ENCODE results near the gene ABCG1.
A peak's percentile ranks its signal among the peaks of the same experiment; 100 is the strongest.

ABCG1 gene

DNA sequence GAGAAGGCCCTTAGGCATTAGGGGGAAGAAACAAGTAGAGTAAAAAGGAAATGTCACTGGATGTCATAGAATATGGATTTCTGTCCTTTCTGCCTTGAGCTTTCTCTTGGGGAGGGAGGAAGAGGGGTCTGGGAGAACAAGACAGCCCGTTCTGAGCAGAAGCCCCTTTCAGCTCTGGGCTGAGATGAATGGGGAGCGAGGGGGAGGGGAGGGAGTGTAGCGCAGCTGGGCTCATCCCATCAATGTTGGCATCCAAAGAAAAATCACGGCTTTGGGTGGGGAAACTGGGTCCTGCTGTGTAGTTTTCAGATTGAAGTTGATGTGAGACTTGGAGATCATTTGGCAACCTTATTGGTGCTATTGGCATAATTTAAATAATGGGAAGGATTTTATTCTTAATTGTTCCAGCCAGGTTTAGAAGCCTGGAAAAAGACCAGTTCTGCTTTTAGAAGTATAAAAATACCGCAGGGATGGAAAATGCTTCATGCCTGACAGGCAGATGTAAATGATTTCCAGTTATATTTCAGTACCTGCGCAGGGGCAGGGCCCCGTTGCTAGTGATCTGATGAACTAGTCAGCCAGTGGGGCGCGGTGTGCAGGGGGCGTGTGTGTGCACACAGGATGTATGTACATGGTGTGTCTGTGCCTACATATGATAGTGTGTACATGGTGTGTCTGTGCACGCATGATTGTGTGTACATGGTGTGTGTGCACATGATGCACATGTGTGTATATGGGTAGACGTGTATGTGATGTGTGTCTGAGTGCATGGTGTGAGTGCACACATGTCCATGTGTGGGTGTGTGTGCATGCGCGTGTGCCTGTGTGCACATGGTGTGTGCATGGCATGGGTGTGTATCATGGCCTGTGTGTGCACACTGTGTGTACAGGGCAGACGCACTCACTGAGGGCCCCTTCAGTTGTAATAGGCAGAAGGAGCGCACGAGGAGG lies 36.0 kb downstream of the ABCG1 start:
- DNase-seq: no peak

DNA sequence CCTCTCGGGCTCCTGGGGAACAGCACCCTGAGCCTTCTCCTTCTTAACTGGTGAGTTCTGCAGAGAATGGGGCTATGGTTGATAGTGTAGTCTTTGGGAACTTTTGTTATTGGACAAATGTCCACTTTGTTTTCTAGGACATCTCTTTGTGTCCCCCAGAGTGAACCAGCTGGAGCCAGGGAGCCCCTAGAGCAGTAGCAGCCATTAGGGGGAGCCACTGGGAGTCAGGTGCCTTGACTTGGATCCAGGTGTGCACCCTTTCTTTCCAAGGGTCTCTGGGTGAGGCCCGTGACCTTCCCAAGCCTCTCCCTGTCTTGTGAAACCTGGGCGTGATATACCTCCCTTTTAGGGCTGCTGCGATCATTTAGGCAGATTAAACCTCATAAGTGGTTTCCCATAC lies 36.9 kb downstream of the ABCG1 start:
- no peak for DNase-seq

DNA sequence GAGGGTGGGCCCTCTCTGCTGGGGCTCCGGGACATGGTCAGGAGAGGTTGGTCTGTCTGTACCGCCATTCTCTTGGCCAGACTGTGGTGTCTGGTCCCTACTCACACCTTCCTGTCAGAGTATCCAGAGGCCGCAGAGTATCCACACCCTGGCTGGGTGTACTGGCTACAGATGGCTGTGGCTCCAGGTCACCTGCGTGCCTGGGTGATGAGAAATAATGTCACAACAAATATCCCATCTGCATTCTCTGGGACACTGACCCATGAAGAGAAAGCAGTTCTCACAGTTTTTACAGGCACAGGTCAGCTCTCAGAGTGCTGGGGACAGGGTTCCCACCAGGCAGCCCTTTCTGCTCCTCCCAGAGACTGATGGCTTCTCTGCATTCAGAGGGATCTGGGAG lies 37.4 kb downstream of the ABCG1 start:
- DNase-seq: no peak

DNA sequence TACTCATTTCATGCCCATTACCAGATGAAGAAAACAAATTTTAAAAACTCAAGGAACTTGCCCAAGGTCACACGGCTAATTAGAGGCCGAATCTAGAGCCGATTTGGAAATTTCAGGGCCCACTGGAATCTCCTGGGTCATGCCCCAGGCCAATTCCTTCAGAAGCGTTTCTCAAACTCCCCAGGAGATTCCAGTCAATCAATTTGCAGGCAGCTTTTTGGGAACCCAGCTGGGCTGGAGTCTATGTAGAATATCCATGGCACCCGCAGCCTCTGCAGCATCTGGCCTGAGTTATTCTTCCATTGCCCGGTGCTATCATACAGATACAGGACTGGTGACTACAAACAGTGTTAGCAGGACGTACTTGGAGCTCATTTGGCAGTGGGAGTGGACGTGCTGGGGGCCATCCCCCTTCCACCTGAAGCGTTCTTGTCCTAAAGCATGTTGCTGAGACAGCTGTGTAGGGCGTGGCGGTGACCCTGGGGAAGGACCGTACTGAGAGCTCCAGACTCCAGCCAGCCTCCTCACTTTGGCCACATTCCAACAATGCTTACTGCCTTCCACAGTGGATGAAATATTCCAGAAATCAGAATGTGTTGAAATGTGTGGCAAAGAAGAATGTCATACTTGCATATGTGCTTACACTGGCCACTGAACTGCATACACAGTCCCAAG lies 38.3 kb downstream of the ABCG1 start:
- no peak for DNase-seq

DNA sequence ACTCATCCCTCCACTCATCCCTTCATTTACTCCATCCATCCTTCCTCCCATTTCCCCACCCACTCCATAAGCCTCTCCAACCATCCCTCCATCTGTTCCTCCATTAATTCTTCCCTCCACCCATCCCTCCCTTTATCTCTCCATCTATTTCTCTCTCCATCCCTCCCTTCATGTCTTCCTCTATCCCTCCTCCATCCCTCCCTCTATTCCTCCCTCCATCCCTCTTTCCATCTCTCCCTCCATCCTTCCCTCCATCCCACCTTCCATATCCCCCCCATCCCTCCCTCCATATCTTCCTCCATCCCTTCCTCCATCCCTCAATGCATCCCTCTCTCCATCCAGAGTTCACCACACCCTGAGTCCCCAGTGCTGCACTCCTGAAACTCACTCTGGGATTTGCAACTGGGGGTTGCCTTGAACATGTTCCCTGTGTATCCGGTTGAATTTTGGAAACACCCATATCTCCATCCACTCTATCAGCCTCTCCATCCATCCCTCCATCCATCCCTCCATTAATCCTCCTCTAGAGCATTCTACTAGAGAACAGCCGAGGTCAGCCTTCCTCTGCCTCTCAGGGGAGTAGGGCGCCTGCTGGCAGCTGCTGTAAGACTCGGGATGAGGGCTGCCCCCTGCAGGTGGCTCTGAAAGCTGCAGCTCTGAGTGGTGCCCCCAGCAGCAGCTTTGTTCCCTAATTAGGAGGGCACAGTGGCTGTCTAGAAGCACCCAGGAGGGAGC lies 39.4 kb downstream of the ABCG1 start:
- peak; percentile 80 for DNase-seq

DNA sequence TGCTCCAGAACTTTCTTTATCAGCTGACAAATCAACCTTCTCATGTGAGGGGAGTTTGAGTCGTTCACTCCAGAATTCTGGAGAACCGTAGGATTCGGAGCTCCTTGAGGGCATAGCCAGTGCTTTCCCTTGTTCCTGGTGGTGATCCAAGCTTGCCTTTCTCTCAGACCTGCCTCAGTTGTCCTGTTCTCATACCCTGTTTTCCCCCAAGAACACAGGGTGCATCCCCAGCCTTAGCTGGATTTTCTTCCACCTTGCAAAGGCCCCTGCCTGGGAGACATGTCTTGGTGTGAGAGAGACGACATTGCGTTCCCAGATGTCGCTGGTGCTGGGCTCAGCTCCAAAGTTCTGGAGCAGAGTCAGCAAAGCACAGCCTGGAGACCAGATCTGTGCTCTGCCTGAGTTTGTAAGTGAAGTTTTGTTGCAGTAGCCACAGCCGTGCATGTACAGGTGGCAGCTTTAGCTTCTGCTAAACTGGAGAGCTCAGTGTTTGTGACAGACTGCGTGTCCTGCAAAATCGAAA lies 40.0 kb downstream of the ABCG1 start:
- no peak for DNase-seq

DNA sequence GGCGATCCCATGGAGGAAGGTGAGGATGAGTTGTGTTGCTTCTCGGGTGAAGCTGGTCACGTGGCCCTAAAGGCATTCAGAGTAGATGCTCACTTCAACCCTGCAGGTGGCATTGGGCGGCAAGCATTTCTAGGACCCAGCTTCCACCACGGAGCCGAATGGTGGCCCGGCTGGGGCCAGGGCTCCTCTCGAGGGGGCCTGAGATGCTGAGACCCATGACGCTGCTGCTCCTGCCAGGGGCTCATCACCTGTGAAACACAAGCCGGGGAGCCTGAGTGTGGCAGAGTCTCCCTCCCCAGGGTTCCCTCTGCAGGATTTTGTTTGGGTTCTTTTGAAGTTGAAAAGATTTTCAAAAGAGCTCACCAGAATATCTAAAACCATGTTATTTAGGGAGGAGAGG lies 41.2 kb downstream of the ABCG1 start:
- no peak for DNase-seq

DNA sequence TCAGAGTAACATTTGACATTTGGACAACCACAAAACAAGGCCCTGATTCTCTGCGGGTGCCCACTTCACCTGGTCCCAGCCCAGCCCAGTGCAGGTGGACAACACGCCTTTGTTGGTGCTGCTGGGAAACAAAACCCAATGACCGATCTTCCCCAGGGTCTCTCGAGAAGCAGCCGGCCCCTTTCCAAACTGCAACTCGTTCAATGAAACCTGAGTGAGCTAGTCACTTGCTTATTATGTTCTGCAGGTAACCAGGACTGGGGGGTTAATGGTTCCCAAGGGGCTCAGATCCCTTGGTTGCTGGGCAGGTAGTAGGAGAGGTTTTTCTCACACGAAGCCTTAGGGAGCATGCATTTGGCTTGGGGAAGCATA lies 42.9 kb downstream of the ABCG1 start:
- DNase-seq: no peak

DNA sequence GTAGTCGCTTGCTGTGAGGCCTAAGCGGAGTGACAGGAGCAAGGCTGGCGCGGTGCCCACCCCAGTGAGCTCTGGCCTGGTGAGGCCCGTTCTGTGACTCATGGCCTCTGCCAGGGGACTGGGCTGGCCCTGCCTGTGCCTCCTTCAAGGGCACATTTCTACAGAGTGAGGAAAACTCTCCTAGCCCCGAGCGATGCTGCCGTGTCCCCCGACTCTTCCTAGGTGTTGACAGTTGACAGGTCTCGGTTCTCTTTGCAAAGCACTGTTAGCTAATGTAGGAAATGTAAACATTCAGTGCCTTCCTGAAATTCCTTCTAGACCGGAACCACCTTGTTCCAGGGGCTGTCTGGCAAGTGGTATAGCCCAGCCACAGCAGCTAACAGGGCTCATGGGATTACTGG lies 43.9 kb downstream of the ABCG1 start:
- DNase-seq: peak; percentile 38

DNA sequence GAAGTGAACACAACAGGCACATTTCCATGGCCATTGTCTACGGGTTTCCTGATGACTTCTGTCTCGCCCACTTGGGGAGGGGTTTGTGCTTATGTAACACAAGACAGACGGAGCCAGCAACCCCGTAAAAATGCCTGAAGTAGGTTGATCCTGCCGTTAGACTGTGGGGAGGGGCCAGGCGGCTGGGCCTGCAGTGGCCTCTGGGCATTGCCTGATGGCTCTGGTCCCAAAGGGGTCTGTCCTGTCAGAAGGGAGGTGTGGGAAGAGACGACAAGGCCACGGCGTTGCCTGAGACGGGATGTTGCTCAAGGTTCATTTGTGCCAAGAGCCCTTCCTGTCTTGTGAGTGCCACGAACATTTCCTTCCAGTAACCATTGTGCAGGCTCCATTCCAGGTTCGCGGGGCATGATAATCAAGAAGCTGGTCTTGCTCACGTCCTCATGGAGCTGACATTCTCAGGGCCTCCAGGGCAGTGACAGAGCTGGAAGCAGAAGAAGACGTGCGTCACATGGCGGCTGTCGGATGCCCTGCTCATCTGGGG lies 44.7 kb downstream of the ABCG1 start:
- DNase-seq: no peak

DNA sequence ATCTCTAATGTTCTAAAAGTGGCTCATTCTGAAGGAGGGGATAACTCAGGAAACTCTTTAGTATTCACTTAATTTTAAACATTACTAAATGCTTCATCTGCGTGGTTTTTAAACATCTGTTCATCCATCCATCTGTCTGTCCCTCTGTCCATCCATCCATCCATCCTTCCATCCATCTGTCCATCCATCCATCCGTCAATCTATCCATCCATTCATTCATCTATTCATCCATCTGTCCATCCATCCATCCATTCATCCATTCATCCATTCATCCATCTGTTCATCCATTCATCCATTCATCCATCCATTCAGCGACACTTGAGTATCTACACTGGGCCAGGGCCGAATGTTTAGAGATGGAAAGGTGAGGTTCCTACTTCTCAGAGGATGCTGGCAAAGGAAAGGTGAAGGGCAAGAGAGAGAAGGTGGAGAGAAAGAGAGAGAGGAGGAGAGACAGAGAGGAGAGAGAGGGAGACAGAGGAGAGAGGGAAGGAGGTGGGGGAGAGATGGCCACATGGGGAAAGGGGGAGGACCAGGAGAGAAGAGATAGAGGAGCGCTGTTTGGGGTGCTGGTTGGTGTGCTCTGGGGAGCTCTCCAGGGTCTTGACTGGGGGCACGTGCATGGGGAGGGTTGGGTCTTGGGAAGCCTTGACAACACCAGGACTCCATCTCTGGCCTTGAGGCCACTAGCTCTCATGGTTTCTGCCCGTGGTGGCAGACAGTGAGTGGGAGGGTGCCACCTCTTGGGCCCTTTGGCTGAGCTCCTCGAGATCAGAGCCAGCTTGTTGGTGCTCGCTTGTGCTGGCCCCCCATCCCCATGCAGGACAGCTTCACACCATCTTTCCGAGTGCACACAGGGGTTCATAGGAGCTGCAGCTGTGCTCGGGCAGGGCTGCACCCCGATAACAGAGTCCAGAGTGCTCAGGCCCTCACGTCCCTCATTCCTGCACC lies 45.6 kb downstream of the ABCG1 start:
- DNase-seq: no peak

DNA sequence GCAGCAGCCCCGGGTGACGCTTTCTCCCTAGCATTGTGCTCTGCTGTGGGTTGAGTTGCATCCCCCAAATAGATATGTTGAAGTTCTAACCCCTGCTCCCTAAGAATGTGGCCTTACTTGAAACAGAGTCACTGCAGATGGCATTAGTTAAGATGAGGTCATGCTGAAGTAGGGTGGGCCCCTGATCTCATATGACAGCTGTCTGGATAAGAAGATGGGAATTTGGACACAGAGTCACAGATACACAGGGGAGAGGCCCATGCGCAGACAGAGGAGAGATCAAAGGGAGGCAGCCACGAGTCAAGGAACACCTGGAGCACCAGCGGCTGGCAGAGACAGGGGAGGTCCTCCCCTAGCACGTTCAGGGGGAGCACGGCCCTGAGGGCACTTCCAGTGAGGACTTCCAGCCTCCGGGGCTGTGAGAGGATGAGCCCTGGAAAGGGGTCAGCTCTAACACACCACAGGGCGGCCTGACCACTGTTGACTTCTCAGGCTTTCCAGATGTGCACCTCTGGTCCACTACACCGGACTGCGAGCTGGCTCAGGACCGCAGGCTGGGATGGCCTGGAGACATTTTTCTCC lies 46.4 kb downstream of the ABCG1 start:
- no peak for DNase-seq

DNA sequence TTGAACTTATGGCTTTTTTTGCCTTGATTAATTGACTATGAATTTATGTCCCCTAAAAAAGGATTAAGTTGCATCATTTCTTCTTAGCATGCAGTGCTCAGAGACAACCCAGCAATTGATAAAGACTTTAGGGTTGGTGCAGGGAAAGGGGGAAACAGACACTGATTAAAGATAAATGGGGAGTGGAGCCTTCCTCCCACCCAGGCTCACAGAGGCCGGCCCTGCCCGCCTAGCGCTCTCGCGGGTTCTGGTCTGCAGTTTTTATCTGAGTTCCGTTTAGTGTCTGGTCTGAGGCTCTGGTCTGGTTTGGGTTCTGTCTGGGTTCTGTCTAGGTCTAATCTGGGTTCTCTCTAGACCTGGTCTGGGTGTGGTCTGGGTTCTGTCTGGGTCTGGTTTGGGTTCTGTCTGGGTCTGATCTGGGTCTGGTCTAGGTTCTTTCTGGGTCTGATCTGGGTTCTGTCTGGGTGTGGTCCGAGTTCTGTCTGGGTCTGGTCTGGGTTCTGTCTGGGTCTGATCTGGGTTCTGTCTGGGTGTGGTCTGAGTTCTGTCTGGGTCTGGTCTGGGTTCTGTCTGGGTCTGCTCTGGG lies 48.1 kb downstream of the ABCG1 start:
- DNase-seq: no peak

DNA sequence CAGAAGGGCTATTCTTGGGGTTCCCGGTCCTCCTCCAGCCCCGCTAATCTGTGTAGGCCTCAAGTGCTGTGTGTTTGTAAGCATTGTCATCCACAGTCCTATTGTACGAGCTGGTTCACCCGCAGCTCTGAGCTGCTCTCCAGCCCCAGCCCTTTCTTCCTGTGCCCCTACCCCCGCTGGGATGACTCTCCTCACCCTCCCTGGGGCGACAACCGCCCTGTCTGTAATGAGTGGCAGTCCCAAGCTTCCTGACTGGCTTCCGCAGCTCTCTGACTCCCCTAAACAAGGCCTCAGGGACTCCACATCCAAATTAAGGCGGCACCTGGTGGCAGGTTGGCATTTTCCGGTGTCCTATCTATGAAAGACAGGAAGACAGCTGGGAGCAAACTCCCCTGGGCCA lies 50.4 kb downstream of the ABCG1 start:
- no peak for DNase-seq

DNA sequence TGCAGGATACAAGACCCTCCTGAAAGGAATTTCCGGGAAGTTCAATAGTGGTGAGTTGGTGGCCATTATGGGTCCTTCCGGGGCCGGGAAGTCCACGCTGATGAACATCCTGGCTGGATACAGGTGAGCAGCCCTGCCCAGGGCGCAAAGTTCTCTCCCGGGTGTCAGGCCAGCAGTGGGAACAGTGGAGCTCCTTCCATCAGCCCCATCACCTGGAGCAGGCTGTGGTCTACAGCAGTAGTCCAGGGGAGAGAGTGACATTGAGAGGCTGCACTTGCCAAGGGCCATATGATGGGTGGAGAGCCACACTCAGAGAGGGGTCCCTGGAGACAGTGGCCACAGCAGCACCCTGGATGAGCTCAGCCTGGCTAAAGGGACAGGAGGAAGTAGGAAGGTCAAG lies 52.1 kb downstream of the ABCG1 start:
- DNase-seq: no peak

DNA sequence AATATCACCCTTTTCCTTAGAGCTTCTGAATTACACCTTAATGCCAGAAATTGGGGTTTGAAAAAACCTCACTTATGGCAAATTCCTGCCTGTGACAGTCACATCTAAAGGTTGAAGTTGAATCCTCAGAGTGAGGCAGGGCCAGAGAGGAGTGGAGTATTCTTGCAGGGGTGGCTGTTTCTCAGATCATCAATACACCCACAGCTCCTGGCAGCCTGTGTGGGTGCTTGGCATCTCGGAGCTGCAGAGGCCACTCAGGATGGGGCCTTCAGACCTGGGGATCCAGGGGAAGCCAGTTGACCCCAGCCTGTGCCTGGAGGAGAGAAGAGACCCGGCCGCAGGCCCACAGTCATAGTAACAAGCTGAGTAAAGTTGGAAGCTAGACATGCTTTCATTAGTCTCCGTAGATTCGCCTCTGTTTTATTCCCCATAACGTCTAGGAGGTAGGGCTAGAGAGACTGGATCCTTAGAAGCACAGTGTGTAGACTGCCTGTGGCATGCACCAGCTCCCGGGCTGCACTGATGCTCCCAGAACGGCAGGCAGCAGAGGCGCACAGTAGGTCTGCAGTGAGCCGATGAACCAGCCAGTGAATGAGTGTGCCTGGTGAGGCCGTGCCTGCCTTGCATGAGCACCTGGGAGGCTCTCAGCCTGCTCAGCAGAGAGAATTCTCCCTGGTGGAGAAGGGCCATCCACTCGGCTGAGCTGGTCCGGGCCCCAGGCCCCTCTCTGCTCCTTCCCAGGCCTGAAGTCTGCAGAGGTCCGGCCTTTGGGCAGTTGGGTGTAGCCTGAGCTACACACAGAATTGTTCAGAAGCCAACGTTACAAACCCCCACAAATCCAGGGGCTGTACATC lies 53.4 kb downstream of the ABCG1 start:
- DNase-seq: no peak

DNA sequence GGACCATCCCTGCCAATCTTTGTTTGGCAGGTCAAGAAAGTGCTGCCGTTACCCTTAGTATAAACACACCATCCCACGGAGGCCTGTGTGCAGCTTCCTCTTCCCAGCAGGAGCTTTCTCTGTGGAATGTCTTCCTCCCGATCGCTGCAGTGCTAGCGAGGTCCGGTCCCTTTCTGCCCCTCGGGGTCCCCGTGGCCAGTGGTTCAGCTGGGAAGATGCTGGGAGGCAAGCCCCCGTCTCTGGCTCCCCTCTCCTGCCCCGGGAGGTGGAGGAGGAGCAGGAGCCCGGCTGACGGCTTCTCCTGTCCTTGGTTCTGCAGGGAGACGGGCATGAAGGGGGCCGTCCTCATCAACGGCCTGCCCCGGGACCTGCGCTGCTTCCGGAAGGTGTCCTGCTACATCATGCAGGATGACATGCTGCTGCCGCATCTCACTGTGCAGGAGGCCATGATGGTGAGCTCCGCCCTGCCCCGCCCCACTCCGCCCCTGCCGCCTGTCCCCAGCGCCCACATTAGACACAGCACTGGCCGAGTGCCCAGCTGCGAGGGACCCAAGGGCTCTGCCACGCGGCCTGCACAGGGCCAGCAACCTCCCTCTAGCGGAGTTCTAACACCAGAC lies 54.2 kb downstream of the ABCG1 start:
- DNase-seq: no peak

DNA sequence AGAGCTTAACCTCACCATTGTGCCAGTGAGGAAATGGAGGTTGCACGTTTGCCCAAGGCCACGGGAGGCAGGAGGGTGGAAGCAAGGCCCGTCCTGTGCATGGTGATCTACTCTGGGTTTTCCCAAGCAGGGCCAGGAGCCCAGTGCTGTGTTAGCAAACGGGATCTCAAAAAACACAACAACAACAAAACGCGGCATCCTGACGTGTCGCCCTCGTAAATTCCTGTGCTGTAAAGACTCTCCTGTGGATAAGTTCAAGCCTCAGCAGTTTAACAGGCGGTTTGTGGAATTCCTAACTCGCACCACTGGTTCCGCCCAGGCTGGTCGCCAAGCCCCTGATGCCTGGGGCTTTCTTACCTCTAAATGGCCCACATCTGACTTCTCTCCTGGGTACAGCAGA lies 57.1 kb downstream of the ABCG1 start:
- DNase-seq: no peak

DNA sequence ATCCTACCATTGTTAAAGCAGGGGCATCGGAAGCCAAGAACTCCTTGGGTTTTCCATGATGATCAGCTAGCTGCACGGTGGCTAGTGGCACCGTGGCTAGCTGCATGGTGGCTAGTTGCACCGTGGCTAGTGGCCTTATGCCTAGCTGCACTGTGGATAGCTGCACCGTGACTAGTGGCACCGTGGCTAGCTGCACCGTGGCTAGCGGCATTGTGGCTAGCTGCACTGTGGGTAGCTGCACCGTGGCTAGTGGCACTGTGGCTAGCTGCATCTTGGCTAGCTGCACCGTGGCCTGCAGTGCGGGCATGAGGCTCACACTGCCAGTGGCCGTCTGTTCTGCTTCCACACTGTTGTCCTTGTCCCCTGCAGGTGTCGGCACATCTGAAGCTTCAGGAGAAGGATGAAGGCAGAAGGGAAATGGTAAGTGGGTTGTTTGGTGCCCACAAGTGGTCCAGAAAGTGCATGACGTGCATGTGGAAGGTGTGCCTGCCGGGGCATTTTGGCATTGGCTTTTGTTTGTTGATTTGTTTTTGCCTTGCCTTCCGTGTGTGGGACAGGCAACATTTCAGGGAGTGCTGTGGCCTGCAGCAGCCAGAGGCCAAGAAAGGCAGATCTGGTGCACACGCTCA lies 57.7 kb downstream of the ABCG1 start:
- DNase-seq: no peak

All from CD4-positive, alpha-beta T cell treated with Interferon gamma for 1 hour (primary cell).